ENCODE measurements around the gene GLYR1. TPM values are rescaled to one million over a fixed set of nuclear protein-coding genes. Genes with fewer than 3 reads are reported as not detected.

Gene GLYR1
- total and polyA plus RNA-seq, 2 experiments from 2014 or later = 46.5 to 56.9 TPM

- Histone ChIP-seq H4K20me1 (ENCODE audit: insufficient read depth, poor library complexity, severe bottlenecking) (no peaks in the 10 kb centered on the region), H3K9me2 (replicated peaks; ENCODE audit: insufficient read depth) (no peaks in the 10 kb centered on the region), H2AFZ (no peak overlapping the region), H3K4me3 (no peak overlapping the region), H3K27me3 (no peaks in the 10 kb centered on the region), H3K4me2 (no peak overlapping the region), H3K4me1 (ENCODE audit: insufficient read depth) (no peaks in the 10 kb centered on the region), H3K79me2 (peaks cover 51% of the 10 kb centered on the region), H3K36me3 (replicated peaks; ENCODE audit: insufficient read depth, low read depth) (no peaks in the 10 kb centered on the region), H3K9me3 (ENCODE audit: low read depth) (no peaks in the 10 kb centered on the region), H3K27ac (no peak overlapping the region)
- no peak for DNase-seq (ENCODE audit: low spot score)
- 95% methylated on average over 5 of the region's 5 CpGs for WGBS (ENCODE audit: low lambda C conversion rate, missing lambda C conversion rate)
- TF ChIP-seq, protein P1, sequence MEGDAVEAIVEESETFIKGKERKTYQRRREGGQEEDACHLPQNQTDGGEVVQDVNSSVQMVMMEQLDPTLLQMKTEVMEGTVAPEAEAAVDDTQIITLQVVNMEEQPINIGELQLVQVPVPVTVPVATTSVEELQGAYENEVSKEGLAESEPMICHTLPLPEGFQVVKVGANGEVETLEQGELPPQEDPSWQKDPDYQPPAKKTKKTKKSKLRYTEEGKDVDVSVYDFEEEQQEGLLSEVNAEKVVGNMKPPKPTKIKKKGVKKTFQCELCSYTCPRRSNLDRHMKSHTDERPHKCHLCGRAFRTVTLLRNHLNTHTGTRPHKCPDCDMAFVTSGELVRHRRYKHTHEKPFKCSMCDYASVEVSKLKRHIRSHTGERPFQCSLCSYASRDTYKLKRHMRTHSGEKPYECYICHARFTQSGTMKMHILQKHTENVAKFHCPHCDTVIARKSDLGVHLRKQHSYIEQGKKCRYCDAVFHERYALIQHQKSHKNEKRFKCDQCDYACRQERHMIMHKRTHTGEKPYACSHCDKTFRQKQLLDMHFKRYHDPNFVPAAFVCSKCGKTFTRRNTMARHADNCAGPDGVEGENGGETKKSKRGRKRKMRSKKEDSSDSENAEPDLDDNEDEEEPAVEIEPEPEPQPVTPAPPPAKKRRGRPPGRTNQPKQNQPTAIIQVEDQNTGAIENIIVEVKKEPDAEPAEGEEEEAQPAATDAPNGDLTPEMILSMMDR (IDR thresholded peaks at IDR 0.05; ENCODE audit: poor library complexity) = no peak
- TF ChIP-seq EZH2phosphoT487 (IDR thresholded peaks at IDR 0.05; ENCODE audit: low read depth, severe bottlenecking, unreplicated experiment) = no peak
- TF ChIP-seq EZH2 (IDR thresholded peaks at IDR 0.05; ENCODE audit: borderline replicate concordance) = no peak
Observed at GRCh38 chr16:4839942-4840341, 7.1 kb downstream of the GLYR1 start.

DNA sequence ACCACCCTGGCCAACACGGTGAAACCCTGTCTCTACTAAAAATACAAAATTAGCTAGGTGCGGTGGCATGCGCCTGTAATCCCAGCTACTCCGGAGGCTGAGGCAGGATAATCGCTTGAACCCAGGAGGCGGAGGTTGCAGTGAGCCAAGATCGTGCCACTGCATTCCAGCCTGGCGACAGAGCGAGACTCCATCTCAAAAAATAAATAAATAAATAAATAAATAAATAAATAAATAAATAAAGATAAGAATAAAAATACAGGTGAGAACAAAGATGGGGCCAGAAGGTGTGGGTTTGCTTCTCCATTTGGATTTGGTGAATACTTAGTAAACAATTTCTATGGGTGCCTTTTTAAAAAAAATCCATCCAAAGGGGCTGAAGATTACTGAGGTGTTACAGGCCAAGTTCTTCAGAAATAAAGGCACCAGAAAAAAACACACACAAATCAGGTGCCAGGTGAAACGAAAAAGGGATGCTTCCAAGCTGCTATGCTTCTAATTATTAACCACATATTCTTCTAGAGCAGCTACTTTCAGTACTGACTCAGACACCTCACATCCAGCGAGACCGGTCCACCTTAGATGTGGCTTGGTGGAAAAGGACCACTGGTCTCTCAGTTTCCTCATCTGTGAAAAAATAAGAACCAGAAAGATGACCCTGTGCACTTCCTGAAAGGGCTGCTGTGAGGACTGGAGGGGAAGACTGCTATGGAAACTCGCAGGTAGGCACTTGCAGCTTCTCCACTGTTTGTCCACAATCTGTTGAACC, 9.2 kb downstream of the GLYR1 start:
- Histone ChIP-seq H3K4me3 (no peak overlapping the region), H3K27me3 (no peaks in the 10 kb centered on the region), H4K20me1 (ENCODE audit: insufficient read depth, poor library complexity, severe bottlenecking) (peaks cover 3% of the 10 kb centered on the region), H3K4me2 (no peak overlapping the region), H3K9me2 (replicated peaks; ENCODE audit: insufficient read depth) (no peaks in the 10 kb centered on the region), H3K36me3 (replicated peaks; ENCODE audit: insufficient read depth, low read depth) (no peaks in the 10 kb centered on the region), H3K79me2 (peaks cover 35% of the 10 kb centered on the region), H3K9me3 (ENCODE audit: low read depth) (no peaks in the 10 kb centered on the region), H3K27ac (no peak overlapping the region), H2AFZ (no peak overlapping the region), H3K4me1 (ENCODE audit: insufficient read depth) (no peaks in the 10 kb centered on the region)
- WGBS (ENCODE audit: low lambda C conversion rate, missing lambda C conversion rate) = 90% methylated on average over 13 of the region's 13 CpGs
- no peak for DNase-seq (ENCODE audit: low spot score)
- TF ChIP-seq, protein P1 (IDR thresholded peaks at IDR 0.05; ENCODE audit: poor library complexity) = no peak
- no peak for TF ChIP-seq EZH2 (IDR thresholded peaks at IDR 0.05; ENCODE audit: borderline replicate concordance)

DNA sequence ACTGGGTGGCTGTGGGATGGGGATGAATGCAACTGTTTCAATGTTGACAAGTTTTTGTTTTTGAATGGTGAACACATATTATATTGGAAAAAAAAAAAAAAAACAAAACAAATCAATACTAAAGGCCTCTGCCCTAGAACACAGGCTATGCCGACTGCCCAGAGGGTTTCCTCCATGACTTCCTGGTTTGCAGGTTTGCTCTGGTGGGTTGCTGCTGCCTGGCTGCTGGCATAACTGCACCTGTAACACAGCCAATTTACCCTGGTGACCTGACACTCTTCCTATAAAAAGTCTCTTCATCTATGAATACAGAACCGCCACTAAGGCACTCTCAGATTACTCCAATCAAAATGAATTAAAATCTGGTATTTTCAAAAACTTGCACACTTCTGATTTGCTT, 10.4 kb downstream of the GLYR1 start:
- 90% methylated on average over 2 of the region's 2 CpGs for WGBS (ENCODE audit: low lambda C conversion rate, missing lambda C conversion rate)
- H3K36me3 ChIP-seq (replicated peaks; ENCODE audit: insufficient read depth, low read depth) = no peaks in the 10 kb centered on the region
- no peak overlapping the region for H3K4me3 ChIP-seq
- no peak overlapping the region for H3K4me2 ChIP-seq
- H3K4me1 ChIP-seq (ENCODE audit: insufficient read depth) = no peaks in the 10 kb centered on the region
- peaks cover 7% of the 10 kb centered on the region for H4K20me1 ChIP-seq (ENCODE audit: insufficient read depth, poor library complexity, severe bottlenecking)
- H3K27ac ChIP-seq = no peak overlapping the region
- H3K79me2 ChIP-seq = peaks cover 26% of the 10 kb centered on the region
- no peak overlapping the region for H2AFZ ChIP-seq
- no peak for DNase-seq (ENCODE audit: low spot score)
- H3K27me3 ChIP-seq = no peaks in the 10 kb centered on the region
- TF ChIP-seq, protein P1 (IDR thresholded peaks at IDR 0.05; ENCODE audit: poor library complexity) = no peak
- no peak for TF ChIP-seq EZH2phosphoT487 (IDR thresholded peaks at IDR 0.05; ENCODE audit: low read depth, severe bottlenecking, unreplicated experiment)
- TF ChIP-seq EZH2 (IDR thresholded peaks at IDR 0.05; ENCODE audit: borderline replicate concordance) = no peak
- H3K9me3 ChIP-seq (ENCODE audit: low read depth) = no peaks in the 10 kb centered on the region
- H3K9me2 ChIP-seq (replicated peaks; ENCODE audit: insufficient read depth) = no peaks in the 10 kb centered on the region
